ENCODE results near the gene KCTD8. TPM values are rescaled to one million over a fixed set of nuclear protein-coding genes. Genes with fewer than 3 reads are reported as not detected.

Gene KCTD8
- polyA plus RNA-seq, 1 donor from 2014 or later: 0.71 TPM

DNA sequence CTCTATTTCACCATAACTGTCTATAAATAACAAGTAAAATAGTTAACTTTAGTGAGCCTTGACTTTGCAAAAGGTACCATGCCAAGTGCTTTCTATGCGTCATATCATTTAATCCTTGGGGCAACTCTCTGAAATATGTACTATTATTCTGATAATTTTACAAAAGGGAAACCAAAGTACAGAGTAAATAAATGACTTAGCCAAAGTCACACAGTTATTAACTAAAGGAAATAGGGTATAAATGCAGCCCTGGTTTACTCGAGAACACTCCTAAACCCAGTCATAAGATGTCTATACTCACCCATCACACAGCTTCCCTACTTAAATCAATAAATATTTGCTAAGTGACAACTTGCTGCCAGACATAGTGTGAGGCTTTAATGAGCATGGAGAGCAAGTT lies 14.4 kb downstream of the KCTD8 start:
- H4K20me1 ChIP-seq (ENCODE audit: insufficient read depth): no peaks in the 10 kb centered on the region
- no peaks in the 10 kb centered on the region for H3F3A ChIP-seq (ENCODE audit: insufficient read depth, low read length, poor library complexity, severe bottlenecking)
- H3K9me3 ChIP-seq (ENCODE audit: low read length): no peaks in the 10 kb centered on the region
- H3K27ac ChIP-seq (ENCODE audit: low read length): no peak overlapping the region
- no peaks in the 10 kb centered on the region for H3K36me3 ChIP-seq (ENCODE audit: insufficient read depth, low read length)
- no peak overlapping the region for H3K4me2 ChIP-seq (ENCODE audit: low read length)
- no peaks in the 10 kb centered on the region for H3K79me2 ChIP-seq (replicated peaks; ENCODE audit: insufficient read depth, low read length)
- H3K4me3 ChIP-seq (ENCODE audit: low read length): no peak overlapping the region
- H3K9ac ChIP-seq (ENCODE audit: low read length): no peak overlapping the region
- no peaks in the 10 kb centered on the region for H3K27me3 ChIP-seq (ENCODE audit: insufficient read depth, low read depth, low read length)
- H3K9me2 ChIP-seq (ENCODE audit: insufficient read depth, low read length): no peaks in the 10 kb centered on the region
- no peak overlapping the region for H2AFZ ChIP-seq (ENCODE audit: low read depth, low read length)
- TF ChIP-seq EZH2 (IDR thresholded peaks at IDR 0.05; ENCODE audit: borderline replicate concordance, insufficient read depth, low read length, poor library complexity, severe bottlenecking): no peak
- TF ChIP-seq RAD21 (conservative IDR thresholded peaks at IDR 0.05): no peak
- TF ChIP-seq EP300 (conservative IDR thresholded peaks at IDR 0.05; ENCODE audit: poor library complexity, severe bottlenecking): no peak
- TF ChIP-seq, protein P1, sequence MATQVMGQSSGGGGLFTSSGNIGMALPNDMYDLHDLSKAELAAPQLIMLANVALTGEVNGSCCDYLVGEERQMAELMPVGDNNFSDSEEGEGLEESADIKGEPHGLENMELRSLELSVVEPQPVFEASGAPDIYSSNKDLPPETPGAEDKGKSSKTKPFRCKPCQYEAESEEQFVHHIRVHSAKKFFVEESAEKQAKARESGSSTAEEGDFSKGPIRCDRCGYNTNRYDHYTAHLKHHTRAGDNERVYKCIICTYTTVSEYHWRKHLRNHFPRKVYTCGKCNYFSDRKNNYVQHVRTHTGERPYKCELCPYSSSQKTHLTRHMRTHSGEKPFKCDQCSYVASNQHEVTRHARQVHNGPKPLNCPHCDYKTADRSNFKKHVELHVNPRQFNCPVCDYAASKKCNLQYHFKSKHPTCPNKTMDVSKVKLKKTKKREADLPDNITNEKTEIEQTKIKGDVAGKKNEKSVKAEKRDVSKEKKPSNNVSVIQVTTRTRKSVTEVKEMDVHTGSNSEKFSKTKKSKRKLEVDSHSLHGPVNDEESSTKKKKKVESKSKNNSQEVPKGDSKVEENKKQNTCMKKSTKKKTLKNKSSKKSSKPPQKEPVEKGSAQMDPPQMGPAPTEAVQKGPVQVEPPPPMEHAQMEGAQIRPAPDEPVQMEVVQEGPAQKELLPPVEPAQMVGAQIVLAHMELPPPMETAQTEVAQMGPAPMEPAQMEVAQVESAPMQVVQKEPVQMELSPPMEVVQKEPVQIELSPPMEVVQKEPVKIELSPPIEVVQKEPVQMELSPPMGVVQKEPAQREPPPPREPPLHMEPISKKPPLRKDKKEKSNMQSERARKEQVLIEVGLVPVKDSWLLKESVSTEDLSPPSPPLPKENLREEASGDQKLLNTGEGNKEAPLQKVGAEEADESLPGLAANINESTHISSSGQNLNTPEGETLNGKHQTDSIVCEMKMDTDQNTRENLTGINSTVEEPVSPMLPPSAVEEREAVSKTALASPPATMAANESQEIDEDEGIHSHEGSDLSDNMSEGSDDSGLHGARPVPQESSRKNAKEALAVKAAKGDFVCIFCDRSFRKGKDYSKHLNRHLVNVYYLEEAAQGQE (IDR thresholded peaks at IDR 0.05; ENCODE audit: borderline replicate concordance): no peak
- no peak for TF ChIP-seq CTCF (IDR thresholded peaks at IDR 0.05; ENCODE audit: poor library complexity, severe bottlenecking)
- TF ChIP-seq MXI1 (conservative IDR thresholded peaks at IDR 0.05; ENCODE audit: poor library complexity, severe bottlenecking): no peak

DNA sequence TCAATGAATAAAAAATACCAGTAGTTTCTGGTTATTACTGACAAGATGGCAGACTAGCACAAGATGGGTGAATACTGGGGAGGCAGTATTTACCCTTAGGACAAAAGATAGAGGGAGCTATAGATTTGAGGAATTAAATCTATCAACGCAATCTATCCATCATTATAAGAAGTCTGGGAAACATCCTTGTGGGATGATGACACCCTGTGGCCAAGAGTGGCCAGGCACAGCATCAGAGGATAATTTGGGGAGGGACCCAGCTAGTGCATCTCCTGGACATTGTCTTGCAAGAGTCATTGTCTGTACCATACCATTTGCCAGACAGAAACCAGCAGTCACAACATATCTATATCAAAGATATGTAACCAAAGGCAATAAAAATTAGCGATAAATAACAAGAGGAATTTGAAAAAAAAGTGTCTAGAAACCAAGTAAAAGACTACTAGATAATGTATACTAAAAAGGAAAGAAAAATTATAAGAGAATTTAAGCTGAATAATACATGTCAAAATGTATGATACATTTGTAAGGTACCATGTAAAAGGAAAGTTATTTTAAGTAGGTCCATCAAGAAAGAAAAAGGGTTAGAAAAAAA lies 22.9 kb downstream of the KCTD8 start:
- Histone ChIP-seq H2AFZ (ENCODE audit: low read depth, low read length) (no peak overlapping the region), H3K9me2 (ENCODE audit: insufficient read depth, low read length) (no peaks in the 10 kb centered on the region), H3K36me3 (ENCODE audit: insufficient read depth, low read length) (no peaks in the 10 kb centered on the region), H3K9me3 (ENCODE audit: low read length) (no peaks in the 10 kb centered on the region), H3K27me3 (ENCODE audit: insufficient read depth, low read depth, low read length) (no peaks in the 10 kb centered on the region), H3F3A (ENCODE audit: insufficient read depth, low read length, poor library complexity, severe bottlenecking) (no peaks in the 10 kb centered on the region), H3K4me2 (ENCODE audit: low read length) (no peak overlapping the region), H3K4me3 (ENCODE audit: low read length) (no peak overlapping the region), H3K79me2 (replicated peaks; ENCODE audit: insufficient read depth, low read length) (no peaks in the 10 kb centered on the region), H3K27ac (ENCODE audit: low read length) (no peak overlapping the region), H3K9ac (ENCODE audit: low read length) (no peak overlapping the region), H4K20me1 (ENCODE audit: insufficient read depth) (no peaks in the 10 kb centered on the region)
- no peak for TF ChIP-seq POLR2AphosphoS5 (IDR thresholded peaks at IDR 0.05)
- peak; percentile 68 for TF ChIP-seq CTCF (IDR thresholded peaks at IDR 0.05; ENCODE audit: poor library complexity, severe bottlenecking)
- TF ChIP-seq RAD21 (conservative IDR thresholded peaks at IDR 0.05): peak; percentile 74
- peak; percentile 76 for TF ChIP-seq SMC3 (conservative IDR thresholded peaks at IDR 0.05; ENCODE audit: poor library complexity)
